MCF 10A (cell line): ENCODE data around the gene SMYD2. TPM values are rescaled to one million over a fixed set of nuclear protein-coding genes. Genes with fewer than 3 reads are reported as not detected.

Experiments
- BruUV-seq: library from RNA; stranded (reverse); fragments of 400-500 nt; replicated peaks from 2 replicates; lab custom pipeline; 2021; lab: Mats Ljungman, UMichigan
- CTCF ChIA-PET: fragments of 300-600 bp; sonication (Branson Sonifier 250); formaldehyde crosslinking; extraction: SDS; loops from one replicate; lab custom pipeline; 2021; ENCODE audit warnings: antibody characterized with exemption, inconsistent platforms; lab: Yijun Ruan, JAX
- POLR2A ChIA-PET: fragments of 300-600, 350-650 bp; sonication (Branson Sonifier 250); formaldehyde crosslinking; extraction: SDS; loops from one replicate; lab custom pipeline; 2020; ENCODE audit warnings: antibody characterized with exemption, inconsistent platforms; lab: Yijun Ruan, JAX
- DNase-seq: peaks from one replicate; pipeline ENCODE4 v3.0.0-alpha.2; 2018; ENCODE audit not compliant: unreplicated experiment
- H3K27ac Mint-ChIP-seq: one replicate; pipeline ENCODE4 v1.8.0; 2022; ENCODE audit warnings: mild to moderate bottlenecking, low read depth, mixed read lengths; ENCODE audit not compliant: unreplicated experiment
- H3K27me3 Mint-ChIP-seq: one replicate; pipeline ENCODE4 v1.8.0; 2022; ENCODE audit warnings: mixed read lengths; ENCODE audit not compliant: insufficient read depth, unreplicated experiment
- H3K36me3 Mint-ChIP-seq: one replicate; pipeline ENCODE4 v1.8.0; 2022; ENCODE audit warnings: mild to moderate bottlenecking, moderate library complexity, mixed read lengths; ENCODE audit not compliant: insufficient read depth, unreplicated experiment
- H3K4me1 Mint-ChIP-seq: one replicate; pipeline ENCODE4 v1.8.0; 2022; ENCODE audit warnings: mixed read lengths; ENCODE audit not compliant: insufficient read depth, unreplicated experiment
- H3K4me3 Mint-ChIP-seq: one replicate; pipeline ENCODE4 v1.8.0; 2022; ENCODE audit warnings: mild to moderate bottlenecking, moderate library complexity, mixed read lengths; ENCODE audit not compliant: unreplicated experiment
- H3K9me3 Mint-ChIP-seq: one replicate; pipeline ENCODE4 v1.8.0; 2022; ENCODE audit warnings: mixed read lengths; ENCODE audit not compliant: unreplicated experiment
- CTCF ChIP-seq: fragments of 200-600 bp; IDR thresholded peaks from one replicate; pipeline ENCODE4 v1.8.0; 2022; ENCODE audit warnings: antibody characterized with exemption, mild to moderate bottlenecking; ENCODE audit not compliant: unreplicated experiment
- intact Hi-C: fragments of 100-400 bp; cut with micrococcal nuclease; formaldehyde crosslinking; loops from 2 replicates; pipeline ENCODE4 v1.14.1; 2022
- total RNA-seq: library from RNA; stranded (reverse); gene quantifications from 2 replicates; pipeline ENCODE4 v1.2.3, GENCODE V29; 2022

SMYD2 gene
- total RNA-seq, 1 experiment from 2014 or later: 75.1 TPM

GRCh38 chr1:214247501-214248041, 33.4 kb upstream of the SMYD2 start:
- no peak for TF ChIP-seq CTCF
- CTCF ChIA-PET: interaction anchor here (0.6 to 7.5 kb wide), 4 partner anchors 14 to 139 kb away, joined by 3 to 133 read pairs (median 4); no protein-coding TSS in a partner anchor
- DNase-seq: no peak
- BruUV-seq: no TSS peak
- Mint-ChIP-seq H3K4me1 (peaks cover 6% of the 10 kb centered on the region), H3K9me3 (no peaks in the 10 kb centered on the region), H3K36me3 (no peaks in the 10 kb centered on the region), H3K27ac (no peak overlapping the region), H3K4me3 (no peak overlapping the region), H3K27me3 (peaks cover 45% of the 10 kb centered on the region)
- intact Hi-C loops: no loop called here
- POLR2A ChIA-PET: no interaction called here

- ChIA-PET POLR2A (no interaction called here), CTCF (interaction anchor here (0.6 to 7.5 kb wide), 4 partner anchors 13 to 70 kb away, joined by 3 to 133 read pairs (median 4); no protein-coding TSS in a partner anchor)
- H3K4me1 Mint-ChIP-seq: peaks cover 6% of the 10 kb centered on the region
- no peaks in the 10 kb centered on the region for H3K36me3 Mint-ChIP-seq
- H3K4me3 Mint-ChIP-seq: no peak overlapping the region
- H3K9me3 Mint-ChIP-seq: no peaks in the 10 kb centered on the region
- H3K27ac Mint-ChIP-seq: no peak overlapping the region
- peaks cover 48% of the 10 kb centered on the region for H3K27me3 Mint-ChIP-seq
- no peak for DNase-seq
- intact Hi-C loops: no loop called here
- TF ChIP-seq CTCF: no peak
- no TSS peak for BruUV-seq
Observed at GRCh38 chr1:214248311-214249085, 32.5 kb upstream of the SMYD2 start.

GRCh38 chr1:214249651-214250050, 31.3 kb upstream of the SMYD2 start:
- DNase-seq: no peak
- intact Hi-C loops: no loop called here

More at GRCh38 chr1:214249651-214250050, 31.3 kb upstream of the SMYD2 start:
- Mint-ChIP-seq H3K9me3 (no peaks in the 10 kb centered on the region), H3K4me1 (peaks cover 6% of the 10 kb centered on the region), H3K4me3 (no peak overlapping the region), H3K36me3 (no peaks in the 10 kb centered on the region), H3K27ac (no peak overlapping the region), H3K27me3 (peaks cover 53% of the 10 kb centered on the region)
- TF ChIP-seq CTCF: no peak
- POLR2A ChIA-PET: no interaction called here
- BruUV-seq: no TSS peak
- CTCF ChIA-PET: interaction anchor here (0.6 to 7.5 kb wide), 7 partner anchors 12 to 330 kb away, joined by 3 to 133 read pairs (median 4); no protein-coding TSS in a partner anchor
